A673 (cell line): ENCODE results near the gene PNN.

ENCODE experiments used
- CTCF ChIP-seq: fragments of 300-800, 200-600 bp; sonication (generic); conservative IDR thresholded peaks from 2 replicates; pipeline ENCODE4 v1.5.1; 2017; ENCODE audit warnings: low read depth, mild to moderate bottlenecking, antibody characterized with exemption, low read length, moderate library complexity, mixed read lengths
- EZH2 ChIP-seq: fragments of 200-600 bp; sonication (generic); IDR thresholded peaks from 2 replicates; pipeline ENCODE4 v1.6.1; 2017; ENCODE audit warnings: borderline replicate concordance, low read depth, mild to moderate bottlenecking, mixed read lengths, antibody characterized with exemption, low read length; ENCODE audit not compliant: poor library complexity, severe bottlenecking

GRCh38 chr14:39203659-39204606, 28.9 kb downstream of the PNN start:
- TF ChIP-seq CTCF (no peak), EZH2 (no peak)
